ENCODE results near the gene BASP1. TPM values are rescaled to one million over a fixed set of nuclear protein-coding genes. Genes with fewer than 3 reads are reported as not detected.

Gene BASP1
- total and polyA plus RNA-seq, 2 experiments from 2014 or later: 87.5 to 114 TPM

DNA sequence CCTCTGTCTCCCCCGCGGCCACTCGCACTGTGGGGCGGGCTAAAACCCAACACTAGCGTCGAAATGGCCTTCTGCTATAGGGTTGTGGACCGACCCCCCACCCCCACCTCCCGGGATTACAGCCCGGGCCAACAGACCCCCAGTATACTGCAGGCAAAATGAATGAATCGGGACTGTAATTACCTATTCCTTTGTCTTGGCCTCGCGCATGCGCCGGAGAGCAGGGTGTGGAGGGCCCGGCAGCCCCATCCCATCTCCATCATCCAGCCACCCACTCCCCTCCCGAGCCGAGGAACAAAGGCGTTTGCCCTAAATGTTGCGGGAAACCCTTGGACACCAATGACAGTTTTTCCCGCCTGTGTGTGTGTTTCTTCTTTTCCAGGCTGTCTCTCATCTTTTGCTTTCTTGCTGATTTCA is 1.6 kb downstream of the BASP1 start:
- Histone ChIP-seq H3K4me2 (peak overlapping the region; percentile 86), H3K79me2 (replicated peaks; ENCODE audit: insufficient read depth) (peaks cover 56% of the 10 kb centered on the region), H3K4me1 (ENCODE audit: insufficient read depth) (peaks cover 59% of the 10 kb centered on the region), H4K20me1 (replicated peaks; ENCODE audit: insufficient read depth) (peaks cover 10% of the 10 kb centered on the region), H3K27me3 (ENCODE audit: insufficient read depth) (no peaks in the 10 kb centered on the region), H2AFZ (peak overlapping the region; percentile 21; the same call in 1 of the 2 replicates), H3F3A (replicated peaks; ENCODE audit: low read depth) (no peaks in the 10 kb centered on the region), H3K4me3 (peak overlapping the region; percentile 82), H3K9me2 (ENCODE audit: insufficient read depth) (no peaks in the 10 kb centered on the region), H3K36me3 (ENCODE audit: insufficient read depth) (no peaks in the 10 kb centered on the region), H3K27ac (ENCODE audit: low read depth) (no peak overlapping the region)
- Mint-ChIP-seq H3K27ac (peak overlapping the region; percentile 74), H3K9me3 (no peaks in the 10 kb centered on the region), H3K4me1 (peaks cover 57% of the 10 kb centered on the region), H3K27me3 (ENCODE audit: insufficient read depth, low read depth, poor library complexity) (peaks cover 18% of the 10 kb centered on the region), H3K4me3 (peak overlapping the region; percentile 91), H3K36me3 (ENCODE audit: low read depth) (peaks cover 5% of the 10 kb centered on the region; the same call in 2 of the 3 replicates)
- ATAC-seq: peak; percentile 38
- peak; percentile 80 for DNase-seq (ENCODE audit: low spot score)
- TF ChIP-seq, protein P1, sequence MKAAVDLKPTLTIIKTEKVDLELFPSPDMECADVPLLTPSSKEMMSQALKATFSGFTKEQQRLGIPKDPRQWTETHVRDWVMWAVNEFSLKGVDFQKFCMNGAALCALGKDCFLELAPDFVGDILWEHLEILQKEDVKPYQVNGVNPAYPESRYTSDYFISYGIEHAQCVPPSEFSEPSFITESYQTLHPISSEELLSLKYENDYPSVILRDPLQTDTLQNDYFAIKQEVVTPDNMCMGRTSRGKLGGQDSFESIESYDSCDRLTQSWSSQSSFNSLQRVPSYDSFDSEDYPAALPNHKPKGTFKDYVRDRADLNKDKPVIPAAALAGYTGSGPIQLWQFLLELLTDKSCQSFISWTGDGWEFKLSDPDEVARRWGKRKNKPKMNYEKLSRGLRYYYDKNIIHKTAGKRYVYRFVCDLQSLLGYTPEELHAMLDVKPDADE (IDR thresholded peaks at IDR 0.05): no peak

DNA sequence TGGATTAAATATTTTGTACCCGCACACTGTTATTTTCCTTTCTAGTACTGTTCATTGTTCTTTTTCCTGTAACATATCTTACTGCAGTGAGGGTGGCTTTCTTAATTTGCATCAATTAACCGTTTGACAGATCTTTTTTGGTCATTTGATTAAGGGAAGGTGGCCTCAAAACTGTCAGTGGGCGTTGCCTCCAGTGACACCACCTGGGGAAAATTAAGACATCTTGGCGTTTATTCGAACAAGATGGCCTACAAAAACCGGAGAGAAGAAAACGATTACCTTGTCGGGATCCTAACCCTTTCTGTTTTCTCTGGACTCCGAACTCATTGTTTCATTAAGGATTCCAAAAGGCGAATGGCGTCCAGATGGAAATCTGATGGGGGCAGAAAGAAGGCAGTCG is 2.0 kb downstream of the BASP1 start:
- Histone ChIP-seq H3K4me1 (ENCODE audit: insufficient read depth) (peaks cover 59% of the 10 kb centered on the region), H3K4me3 (peak overlapping the region; percentile 82), H3K79me2 (replicated peaks; ENCODE audit: insufficient read depth) (peaks cover 60% of the 10 kb centered on the region), H4K20me1 (replicated peaks; ENCODE audit: insufficient read depth) (peaks cover 10% of the 10 kb centered on the region), H3K4me2 (peak overlapping the region; percentile 86), H3K36me3 (ENCODE audit: insufficient read depth) (no peaks in the 10 kb centered on the region), H3F3A (replicated peaks; ENCODE audit: low read depth) (no peaks in the 10 kb centered on the region), H2AFZ (no peak overlapping the region), H3K9me2 (ENCODE audit: insufficient read depth) (no peaks in the 10 kb centered on the region), H3K27ac (ENCODE audit: low read depth) (no peak overlapping the region), H3K27me3 (ENCODE audit: insufficient read depth) (no peaks in the 10 kb centered on the region)
- Mint-ChIP-seq H3K27ac (no peak overlapping the region), H3K4me1 (peaks cover 59% of the 10 kb centered on the region), H3K9me3 (no peaks in the 10 kb centered on the region), H3K4me3 (peak overlapping the region; percentile 91), H3K27me3 (ENCODE audit: insufficient read depth, low read depth, poor library complexity) (peaks cover 18% of the 10 kb centered on the region), H3K36me3 (ENCODE audit: low read depth) (peaks cover 5% of the 10 kb centered on the region; the same call in 2 of the 3 replicates)
- DNase-seq (ENCODE audit: low spot score) (no peak), ATAC-seq (no peak)
- no peak for TF ChIP-seq ZNF114 (CRISPR knock-in tag; IDR thresholded peaks at IDR 0.05)
- no peak for TF ChIP-seq NANOG (IDR thresholded peaks at IDR 0.05; ENCODE audit: borderline replicate concordance)
- TF ChIP-seq EZH2phosphoT487 (IDR thresholded peaks at IDR 0.05; ENCODE audit: unreplicated experiment): no peak
- TF ChIP-seq, protein P2, sequence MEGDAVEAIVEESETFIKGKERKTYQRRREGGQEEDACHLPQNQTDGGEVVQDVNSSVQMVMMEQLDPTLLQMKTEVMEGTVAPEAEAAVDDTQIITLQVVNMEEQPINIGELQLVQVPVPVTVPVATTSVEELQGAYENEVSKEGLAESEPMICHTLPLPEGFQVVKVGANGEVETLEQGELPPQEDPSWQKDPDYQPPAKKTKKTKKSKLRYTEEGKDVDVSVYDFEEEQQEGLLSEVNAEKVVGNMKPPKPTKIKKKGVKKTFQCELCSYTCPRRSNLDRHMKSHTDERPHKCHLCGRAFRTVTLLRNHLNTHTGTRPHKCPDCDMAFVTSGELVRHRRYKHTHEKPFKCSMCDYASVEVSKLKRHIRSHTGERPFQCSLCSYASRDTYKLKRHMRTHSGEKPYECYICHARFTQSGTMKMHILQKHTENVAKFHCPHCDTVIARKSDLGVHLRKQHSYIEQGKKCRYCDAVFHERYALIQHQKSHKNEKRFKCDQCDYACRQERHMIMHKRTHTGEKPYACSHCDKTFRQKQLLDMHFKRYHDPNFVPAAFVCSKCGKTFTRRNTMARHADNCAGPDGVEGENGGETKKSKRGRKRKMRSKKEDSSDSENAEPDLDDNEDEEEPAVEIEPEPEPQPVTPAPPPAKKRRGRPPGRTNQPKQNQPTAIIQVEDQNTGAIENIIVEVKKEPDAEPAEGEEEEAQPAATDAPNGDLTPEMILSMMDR (conservative IDR thresholded peaks at IDR 0.05; ENCODE audit: low read depth in 2 of 2): no peak
- TF ChIP-seq JUNB (IDR thresholded peaks at IDR 0.05; ENCODE audit: unreplicated experiment): no peak
- TF ChIP-seq CREB1 (CRISPR knock-in tag; IDR thresholded peaks at IDR 0.05; ENCODE audit: low read depth): no peak
- TF ChIP-seq, protein P3, sequence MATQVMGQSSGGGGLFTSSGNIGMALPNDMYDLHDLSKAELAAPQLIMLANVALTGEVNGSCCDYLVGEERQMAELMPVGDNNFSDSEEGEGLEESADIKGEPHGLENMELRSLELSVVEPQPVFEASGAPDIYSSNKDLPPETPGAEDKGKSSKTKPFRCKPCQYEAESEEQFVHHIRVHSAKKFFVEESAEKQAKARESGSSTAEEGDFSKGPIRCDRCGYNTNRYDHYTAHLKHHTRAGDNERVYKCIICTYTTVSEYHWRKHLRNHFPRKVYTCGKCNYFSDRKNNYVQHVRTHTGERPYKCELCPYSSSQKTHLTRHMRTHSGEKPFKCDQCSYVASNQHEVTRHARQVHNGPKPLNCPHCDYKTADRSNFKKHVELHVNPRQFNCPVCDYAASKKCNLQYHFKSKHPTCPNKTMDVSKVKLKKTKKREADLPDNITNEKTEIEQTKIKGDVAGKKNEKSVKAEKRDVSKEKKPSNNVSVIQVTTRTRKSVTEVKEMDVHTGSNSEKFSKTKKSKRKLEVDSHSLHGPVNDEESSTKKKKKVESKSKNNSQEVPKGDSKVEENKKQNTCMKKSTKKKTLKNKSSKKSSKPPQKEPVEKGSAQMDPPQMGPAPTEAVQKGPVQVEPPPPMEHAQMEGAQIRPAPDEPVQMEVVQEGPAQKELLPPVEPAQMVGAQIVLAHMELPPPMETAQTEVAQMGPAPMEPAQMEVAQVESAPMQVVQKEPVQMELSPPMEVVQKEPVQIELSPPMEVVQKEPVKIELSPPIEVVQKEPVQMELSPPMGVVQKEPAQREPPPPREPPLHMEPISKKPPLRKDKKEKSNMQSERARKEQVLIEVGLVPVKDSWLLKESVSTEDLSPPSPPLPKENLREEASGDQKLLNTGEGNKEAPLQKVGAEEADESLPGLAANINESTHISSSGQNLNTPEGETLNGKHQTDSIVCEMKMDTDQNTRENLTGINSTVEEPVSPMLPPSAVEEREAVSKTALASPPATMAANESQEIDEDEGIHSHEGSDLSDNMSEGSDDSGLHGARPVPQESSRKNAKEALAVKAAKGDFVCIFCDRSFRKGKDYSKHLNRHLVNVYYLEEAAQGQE (IDR thresholded peaks at IDR 0.05; ENCODE audit: unreplicated experiment): no peak
- no peak for TF ChIP-seq EZH2 (IDR thresholded peaks at IDR 0.05; ENCODE audit: low read depth, unreplicated experiment)

All from GM23338 (cell line).